PC-9 (cell line): ENCODE data around the gene OR6X1.

Experiments used
- CTCF ChIP-seq: fragments of 200-600 bp; sonication (generic); conservative IDR thresholded peaks from 2 replicates; pipeline ENCODE4 v1.6.1; 2017; ENCODE audit warnings: mixed run types, antibody characterized with exemption, mild to moderate bottlenecking, moderate library complexity
- EZH2 ChIP-seq: fragments of 200-600 bp; sonication (generic); IDR thresholded peaks from 2 replicates; pipeline ENCODE4 v1.8.0; 2017; ENCODE audit warnings: antibody characterized with exemption, low read depth

DNA sequence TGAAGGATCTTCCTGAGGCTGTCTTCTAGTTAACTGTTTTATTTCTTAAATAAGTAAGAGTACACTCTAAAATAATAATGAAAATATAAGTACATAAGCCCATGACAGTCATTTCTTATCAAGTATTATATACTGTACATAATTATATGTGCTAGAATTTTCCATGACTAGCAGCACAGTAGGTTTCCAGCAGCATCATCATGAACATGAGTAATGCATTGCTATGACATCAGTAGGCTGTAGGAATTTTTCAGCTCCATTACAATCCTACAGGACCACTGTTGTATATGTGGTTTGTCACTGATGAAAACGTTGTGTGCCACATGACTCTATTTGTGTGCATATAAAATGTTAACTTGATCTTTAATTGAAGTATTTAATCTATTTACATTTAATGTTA, 34.9 kb downstream of the OR6X1 start:
- TF ChIP-seq CTCF: no peak
- no peak for TF ChIP-seq EZH2
